H1 (cell line): Measurements from ENCODE around the gene KCNMA1.

Source experiments
- CTCF ChIP-seq, 3 experiments: IDR thresholded peaks; 1 replicate in 2 of 3; 2 replicates in 1 of 3; pipeline versions ENCODE4 v1.5.1 to v1.6.1; 2011; ENCODE audit warnings: low read length in 3 of 3, mild to moderate bottlenecking in 3 of 3, inconsistent platforms in 2 of 3, low read depth in 1 of 3, moderate library complexity in 1 of 3; ENCODE audit not compliant: insufficient read depth in 1 of 3; ENCODE audit errors: control extremely low read depth in 1 of 3
- EP300 ChIP-seq, 2 experiments: IDR thresholded peaks; 1 replicate in 1 of 2; 2 replicates in 1 of 2; pipeline ENCODE4 v1.6.1; 2011 to 2012; ENCODE audit warnings: low read depth in 2 of 2, low read length in 2 of 2, mild to moderate bottlenecking in 2 of 2, borderline replicate concordance in 1 of 2, inconsistent platforms in 1 of 2, moderate library complexity in 1 of 2
- EZH2 ChIP-seq: fragments of 200-600 bp; sonication (generic); IDR thresholded peaks from 2 replicates; pipeline ENCODE4 v1.7.1; 2012; ENCODE audit warnings: low read depth, mild to moderate bottlenecking, moderate library complexity, low read length, inconsistent platforms; ENCODE audit not compliant: severe bottlenecking
- JUN ChIP-seq: IDR thresholded peaks from 2 replicates; pipeline ENCODE4 v1.6.1; 2011; ENCODE audit warnings: low read depth, mild to moderate bottlenecking, improper control_type of control experiment, low read length
- KDM5A ChIP-seq: fragments of 200-600 bp; IDR thresholded peaks from 2 replicates; pipeline ENCODE4 v1.7.1; 2012; ENCODE audit warnings: mild to moderate bottlenecking, low read length, inconsistent platforms, mixed read lengths
- NANOG ChIP-seq: IDR thresholded peaks from 2 replicates; pipeline ENCODE4 v1.6.1; 2011; ENCODE audit warnings: low read length, low read depth, mild to moderate bottlenecking, inconsistent platforms; ENCODE audit not compliant: insufficient read depth, poor library complexity, severe bottlenecking
- POLR2A ChIP-seq, 2 experiments: IDR thresholded peaks; 1 replicate in 1 of 2; 2 replicates in 1 of 2; pipeline ENCODE4 v1.6.1; 2011; ENCODE audit warnings: low read depth in 2 of 2, low read length in 2 of 2, mild to moderate bottlenecking in 2 of 2; ENCODE audit errors: control extremely low read depth in 1 of 2
- RFX5 ChIP-seq: IDR thresholded peaks from 2 replicates; pipeline ENCODE4 v1.6.1; 2011; ENCODE audit warnings: low read depth, low read length, improper control_type of control experiment, borderline replicate concordance

- no peak for TF ChIP-seq EZH2
- TF ChIP-seq CTCF (IDR thresholded peaks at IDR 0.05; ENCODE audit: control extremely low read depth in 1 of 3, insufficient read depth in 1 of 3, low read depth in 1 of 3, low read length in 3 of 3) = no peak
- no peak for TF ChIP-seq JUN
- TF ChIP-seq POLR2A (IDR thresholded peaks at IDR 0.05; ENCODE audit: control extremely low read depth in 1 of 2, low read depth in 2 of 2, low read length in 2 of 2) = no peak
- TF ChIP-seq NANOG = no peak
- TF ChIP-seq EP300 (IDR thresholded peaks at IDR 0.05; ENCODE audit: borderline replicate concordance in 1 of 2, low read depth in 2 of 2, low read length in 2 of 2) = no peak
- no peak for TF ChIP-seq KDM5A
- TF ChIP-seq RFX5 = no peak
Measured at GRCh38 chr10:77110757-77111156, 526.9 kb downstream of the KCNMA1 start.
